SU-DHL-6 (cell line): ENCODE results near the gene B3GNT8.

Experiments
- H2AFZ ChIP-seq: fragments of 200-600 bp; sonication (generic); 2 replicates; pipeline ENCODE4 v1.6.1; 2014; ENCODE audit warnings: low read depth, mild to moderate bottlenecking, moderate library complexity, mixed read lengths, antibody characterized with exemption, low read length; ENCODE audit not compliant: severe bottlenecking
- H3F3A ChIP-seq: fragments of 200-600 bp; shearing (Covaris generic); 2 replicates; pipeline ENCODE4 v1.6.0; 2016; ENCODE audit warnings: antibody characterized with exemption, mild to moderate bottlenecking; ENCODE audit not compliant: insufficient read depth
- H3K27ac ChIP-seq: fragments of 200-600 bp; sonication (generic); 2 replicates; pipeline ENCODE4 v1.5.1; 2016; ENCODE audit warnings: low read depth, mild to moderate bottlenecking, low read length, moderate library complexity, mixed read lengths
- H3K27me3 ChIP-seq: fragments of 200-600 bp; sonication (generic), shearing (Covaris generic); 2 replicates; pipeline ENCODE4 v1.6.0; 2014; ENCODE audit warnings: mild to moderate bottlenecking, low read length
- H3K36me3 ChIP-seq: fragments of 200-600 bp; sonication (generic); 2 replicates; pipeline ENCODE4 v1.6.1; 2014; ENCODE audit warnings: mild to moderate bottlenecking, low read length, mixed read lengths
- H3K4me2 ChIP-seq: fragments of 300-600, 200-600 bp; shearing (Covaris generic), sonication (generic); 2 replicates; pipeline ENCODE4 v1.6.0; 2014; ENCODE audit warnings: low read length, low read depth, mild to moderate bottlenecking; ENCODE audit not compliant: poor library complexity, severe bottlenecking
- H3K4me3 ChIP-seq: fragments of 200-600 bp; sonication (generic); 2 replicates; pipeline ENCODE4 v1.5.1; 2014; ENCODE audit warnings: antibody characterized with exemption, low read length, mild to moderate bottlenecking, mixed read lengths; ENCODE audit not compliant: insufficient read depth, poor library complexity, severe bottlenecking
- H3K79me2 ChIP-seq: fragments of 200-600 bp; sonication (generic); 2 replicates; pipeline ENCODE4 v1.6.1; 2014; ENCODE audit warnings: mild to moderate bottlenecking, low read length, moderate library complexity; ENCODE audit not compliant: insufficient read depth
- H3K9ac ChIP-seq: fragments of 200-600 bp; sonication (generic); 2 replicates; pipeline ENCODE4 v1.7.0; 2014; ENCODE audit warnings: mild to moderate bottlenecking, low read length
- H3K9me2 ChIP-seq: fragments of 200-600 bp; sonication (generic); replicated peaks from 2 replicates; pipeline ENCODE4 v1.6.1; 2014; ENCODE audit warnings: low read length; ENCODE audit not compliant: insufficient read depth
- H3K9me3 ChIP-seq: fragments of 200-600 bp; sonication (generic); 2 replicates; pipeline ENCODE4 v1.6.1; 2014; ENCODE audit warnings: low read length, mixed read lengths; ENCODE audit not compliant: insufficient read depth
- H4K20me1 ChIP-seq: fragments of 200-600 bp; sonication (generic); 2 replicates; pipeline ENCODE4 v1.6.1; 2014; ENCODE audit warnings: low read depth, mild to moderate bottlenecking, antibody characterized with exemption, low read length, moderate library complexity, mixed read lengths
- CTCF ChIP-seq: fragments of 200-600 bp; sonication (generic); IDR thresholded peaks from one replicate; pipeline ENCODE4 v1.5.1; 2017; ENCODE audit warnings: antibody characterized with exemption, mild to moderate bottlenecking, low read length, moderate library complexity; ENCODE audit not compliant: insufficient read depth, poor library complexity, severe bottlenecking
- EZH2phosphoT487 ChIP-seq: fragments of 200-600 bp; sonication (generic), shearing (Covaris generic); conservative IDR thresholded peaks from 2 replicates; pipeline ENCODE4 v1.6.1; 2018; ENCODE audit warnings: mild to moderate bottlenecking, antibody characterized with exemption, low read length, moderate library complexity, mixed read lengths

B3GNT8 gene

GRCh38 chr19:41397086-41398049, 29.8 kb downstream of the B3GNT8 start, which contains the start of the genes BCKDHA and EXOSC5:
BCKDHA (plus strand) TSS chr19:41397818; CDS start chr19:41397828, 10 bp downstream.
EXOSC5 (minus strand) TSS chr19:41397359; CDS start chr19:41397328, 31 bp downstream.
- Histone ChIP-seq H3K4me2 (peak within 1 kb of the TSS; percentile 87), H3K36me3 (no peaks in the 10 kb centered on the region), H4K20me1 (no peaks in the 10 kb centered on the region), H3K4me3 (peak within 1 kb of the TSS; percentile 92), H3F3A (0 out of 2 replicates have a peak, but pooled peaks cover 3% of the 10 kb centered on the region), H3K79me2 (peaks cover 36% of the 10 kb centered on the region), H3K9me2 (no peaks in the 10 kb centered on the region), H3K9ac (peak within 1 kb of the TSS; percentile 82), H3K27ac (peak within 1 kb of the TSS; percentile 71), H3K27me3 (no peaks in the 10 kb centered on the region), H3K9me3 (no peaks in the 10 kb centered on the region), H2AFZ (peak within 1 kb of the TSS; percentile 77)
- TF ChIP-seq CTCF (no peak), EZH2phosphoT487 (no peak)

GRCh38 chr19:41395355-41395754, 31.8 kb downstream of the B3GNT8 start:
- H3K27ac ChIP-seq, result peak overlapping the region; percentile 19; the same call in 1 of the 2 replicates
- peak overlapping the region; percentile 87 for H3K4me2 ChIP-seq
- H4K20me1 ChIP-seq, result no peaks in the 10 kb centered on the region
- H3K9me3 ChIP-seq, result no peaks in the 10 kb centered on the region
- peak overlapping the region; percentile 92 for H3K4me3 ChIP-seq
- H3F3A ChIP-seq, result 0 out of 2 replicates have a peak, but pooled peaks cover 3% of the 10 kb centered on the region
- H3K9me2 ChIP-seq, result no peaks in the 10 kb centered on the region
- H2AFZ ChIP-seq, result no peak overlapping the region
- peak overlapping the region; percentile 82 for H3K9ac ChIP-seq
- no peaks in the 10 kb centered on the region for H3K27me3 ChIP-seq
- TF ChIP-seq CTCF (no peak), EZH2phosphoT487 (no peak)
- H3K36me3 ChIP-seq, result no peaks in the 10 kb centered on the region
- peaks cover 36% of the 10 kb centered on the region for H3K79me2 ChIP-seq

- no peak overlapping the region for H2AFZ ChIP-seq
- H3K9ac ChIP-seq, result no peak overlapping the region
- H3K9me2 ChIP-seq, result no peaks in the 10 kb centered on the region
- no peaks in the 10 kb centered on the region for H3K9me3 ChIP-seq
- no peak overlapping the region for H3K4me2 ChIP-seq
- 0 out of 2 replicates have a peak, but pooled peaks cover 3% of the 10 kb centered on the region for H3F3A ChIP-seq
- H3K79me2 ChIP-seq, result peaks cover 24% of the 10 kb centered on the region
- H3K36me3 ChIP-seq, result no peaks in the 10 kb centered on the region
- no peaks in the 10 kb centered on the region for H3K27me3 ChIP-seq
- H3K27ac ChIP-seq, result no peak overlapping the region
- no peaks in the 10 kb centered on the region for H4K20me1 ChIP-seq
- TF ChIP-seq CTCF (no peak), EZH2phosphoT487 (no peak)
- no peak overlapping the region for H3K4me3 ChIP-seq
Observed at GRCh38 chr19:41392775-41393174, 34.4 kb downstream of the B3GNT8 start.
